HG02571 (cell line): ENCODE results near the gene MOGAT1.
"Not testable (repeated sequence)": the region's sequence is repeated elsewhere in the genome, so short reads cannot be mapped to it uniquely, and the experiment has no call there.

Source experiments
- ATAC-seq: cut with Tn5 transposase; IDR thresholded peaks from one replicate; pipeline ENCODE4 v1.9.1; 2021; ENCODE audit warnings: mild to moderate bottlenecking, moderate library complexity; ENCODE audit not compliant: unreplicated experiment

The MOGAT1 gene

DNA sequence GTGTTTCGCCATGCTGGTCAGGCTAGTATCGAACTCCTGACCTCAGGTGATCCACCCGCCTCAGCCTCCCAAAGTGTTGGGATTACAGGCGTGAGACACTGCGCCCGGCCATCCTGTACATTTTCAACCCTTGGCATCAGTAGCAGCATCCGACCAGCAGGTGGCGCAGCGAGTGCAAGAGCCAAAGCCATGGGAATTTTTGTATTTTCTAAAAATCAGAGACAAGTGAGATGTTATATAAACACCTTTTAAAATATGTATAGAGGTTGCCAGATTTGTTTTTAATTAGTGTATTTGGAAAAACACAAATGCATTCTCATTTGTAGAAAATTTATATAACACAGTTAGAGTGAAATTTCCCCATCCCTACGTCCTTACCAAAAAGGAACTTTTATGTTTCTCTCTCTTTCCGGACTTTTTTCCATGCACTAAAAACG is 36.8 kb downstream of the MOGAT1 start:
- no peak for ATAC-seq

DNA sequence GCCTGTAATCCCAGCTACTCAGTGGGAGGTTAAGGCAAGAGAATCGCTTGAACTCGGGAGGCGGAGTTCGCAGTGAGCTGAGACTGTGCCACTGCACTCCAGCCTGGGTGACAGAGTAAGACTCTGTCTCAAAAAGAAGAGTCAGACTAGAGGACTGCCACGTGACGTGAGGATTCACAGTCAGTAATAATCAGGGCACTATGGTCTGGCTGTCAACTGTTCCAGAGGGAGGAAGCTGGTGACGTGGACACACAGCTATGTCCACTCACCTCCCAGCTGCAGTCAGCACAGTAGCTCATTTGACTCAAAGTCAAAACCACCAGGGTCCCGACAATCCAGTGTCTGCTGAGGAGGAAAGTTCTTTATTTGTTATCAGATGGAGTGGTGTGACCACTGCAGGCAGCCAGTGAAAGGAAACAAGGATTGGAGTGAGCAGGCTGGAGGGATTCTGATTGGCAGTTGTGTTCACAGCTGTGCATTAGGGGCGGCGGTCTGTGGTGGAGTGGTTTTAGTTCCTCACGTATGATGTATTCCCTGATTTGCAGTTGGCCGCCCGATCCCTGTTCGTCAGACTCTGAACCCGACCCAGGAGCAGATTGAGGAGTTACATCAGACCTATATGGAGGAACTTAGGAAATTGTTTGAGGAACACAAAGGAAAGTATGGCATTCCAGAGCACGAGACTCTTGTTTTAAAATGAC is 37.9 kb downstream of the MOGAT1 start:
- ATAC-seq, result no peak

DNA sequence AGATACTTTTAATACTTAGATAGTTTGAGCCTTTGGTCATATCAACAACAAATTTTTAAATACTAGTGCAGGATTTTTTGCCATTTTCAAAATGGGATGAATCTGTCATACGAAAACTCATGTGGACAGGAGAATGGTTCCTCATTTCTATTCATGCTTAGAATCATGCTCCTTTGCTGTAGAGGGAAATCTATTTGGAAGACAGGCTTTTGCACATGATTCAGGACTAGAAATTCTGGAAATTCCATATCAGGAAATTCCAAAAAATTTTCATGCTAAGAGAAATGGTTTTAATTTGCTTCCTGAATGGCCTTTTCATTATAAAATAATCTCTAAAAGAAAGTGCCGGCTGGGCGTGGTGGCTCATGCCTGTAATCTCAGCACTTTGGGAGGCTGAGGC is 39.3 kb downstream of the MOGAT1 start:
- no peak for ATAC-seq

DNA sequence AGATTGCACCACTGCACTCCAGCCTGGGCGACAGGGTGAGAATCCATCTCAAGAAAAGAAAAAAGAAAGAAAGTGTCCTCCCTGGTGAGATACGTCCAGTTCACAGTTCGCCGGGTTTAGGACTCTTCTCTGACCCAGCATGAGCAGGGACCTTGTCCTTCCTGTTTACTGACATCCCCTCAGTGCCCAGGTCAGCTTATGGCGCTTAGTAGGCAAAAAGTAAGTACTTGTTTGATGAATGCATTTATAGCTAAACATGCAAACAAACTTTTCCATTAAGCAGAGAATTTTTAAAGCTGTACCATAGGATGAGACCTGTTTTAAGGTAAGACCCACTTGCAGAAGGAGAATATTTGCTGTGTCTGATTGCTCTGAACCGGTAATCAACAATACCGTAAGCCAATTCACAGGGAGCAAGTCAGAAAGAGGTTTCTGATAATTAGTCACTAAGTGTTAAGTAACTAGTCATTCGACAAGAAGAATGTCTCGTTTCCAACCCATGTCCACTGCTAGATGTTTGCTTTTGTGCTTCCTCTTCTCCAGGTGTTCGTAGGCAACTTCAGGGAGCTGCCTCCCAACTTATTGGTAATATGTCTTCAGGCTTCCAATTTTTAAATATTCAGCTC is 40.0 kb downstream of the MOGAT1 start:
- no peak for ATAC-seq

DNA sequence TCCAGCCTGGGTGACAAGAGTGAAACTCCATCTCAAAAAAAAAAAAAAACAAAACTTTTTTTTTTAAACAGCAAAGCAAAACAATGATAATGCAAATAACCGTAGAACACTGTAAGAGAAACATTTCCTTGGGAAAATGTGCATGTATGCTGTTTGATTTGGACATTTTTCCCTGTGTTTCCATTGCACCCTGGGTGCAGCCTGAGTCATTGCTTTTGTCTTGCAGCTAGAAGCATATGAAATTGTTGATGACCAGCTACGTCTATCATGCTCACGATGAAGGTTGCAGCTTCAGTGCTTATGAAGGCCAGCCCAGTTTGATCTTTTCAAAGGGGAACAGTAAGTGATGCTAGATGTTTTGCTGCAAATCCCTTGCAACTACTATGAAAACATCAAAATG is 41.5 kb downstream of the MOGAT1 start:
- no peak for ATAC-seq

DNA sequence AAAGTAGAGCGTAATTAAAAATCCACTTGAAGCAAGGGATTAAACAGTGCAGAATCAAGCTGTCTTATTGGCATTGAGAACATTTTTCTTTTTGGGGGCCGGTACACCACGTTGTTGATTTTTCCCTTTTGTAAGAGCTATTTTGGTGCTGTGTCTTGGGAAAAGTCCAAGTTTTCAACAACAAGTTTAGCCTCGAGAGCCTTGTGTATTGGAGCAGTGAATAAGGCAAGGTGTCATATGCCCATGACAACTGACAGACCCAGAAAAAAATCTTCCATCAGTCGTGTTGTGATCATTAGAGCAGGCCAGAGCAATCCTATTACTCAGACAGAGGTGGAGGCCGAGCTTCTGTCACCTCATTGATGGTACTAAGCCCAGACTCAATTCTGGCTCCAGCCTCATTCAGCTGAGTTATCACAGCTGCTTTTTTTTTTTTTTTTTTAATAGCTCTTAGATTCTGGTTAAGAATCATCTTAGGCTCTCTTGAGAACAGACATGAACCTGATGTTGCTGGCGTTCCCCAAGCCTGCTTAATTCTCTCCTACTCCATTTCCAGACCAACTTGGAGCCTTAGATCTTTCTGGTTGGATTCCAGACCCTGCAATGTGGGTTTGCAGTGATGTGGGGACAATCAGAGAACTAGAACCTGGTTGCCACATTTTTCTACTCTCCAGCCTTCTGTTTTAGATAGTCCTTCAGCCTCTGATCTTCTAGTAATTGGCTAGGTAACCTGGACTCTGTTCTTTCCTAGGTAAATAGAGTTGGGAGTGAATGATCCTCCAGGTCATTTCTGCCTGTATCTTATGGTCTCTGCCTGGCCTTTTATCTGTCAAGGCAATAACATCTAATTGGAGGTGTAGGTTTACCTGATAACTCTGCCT is 43.1 kb downstream of the MOGAT1 start:
- no peak for ATAC-seq

DNA sequence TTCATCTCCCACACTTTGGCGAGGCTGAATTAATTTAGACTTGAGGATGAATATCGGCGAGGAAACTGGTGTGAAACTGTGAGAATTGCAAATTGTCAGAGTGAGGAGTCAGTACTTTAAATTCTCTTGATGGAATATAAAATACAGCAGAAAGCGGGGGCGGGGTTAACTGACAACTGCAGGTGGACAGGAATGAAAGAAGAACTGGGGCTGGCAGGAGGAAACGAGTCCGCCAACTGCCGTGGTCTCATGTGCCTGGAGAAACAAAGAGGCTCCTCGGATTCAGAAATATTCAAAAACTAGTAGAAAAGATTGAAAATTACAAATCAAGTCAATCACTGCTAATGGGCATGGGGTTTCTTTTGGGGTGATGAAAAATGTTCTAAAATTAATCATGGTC is 44.3 kb downstream of the MOGAT1 start:
- peak; percentile 61 for ATAC-seq

DNA sequence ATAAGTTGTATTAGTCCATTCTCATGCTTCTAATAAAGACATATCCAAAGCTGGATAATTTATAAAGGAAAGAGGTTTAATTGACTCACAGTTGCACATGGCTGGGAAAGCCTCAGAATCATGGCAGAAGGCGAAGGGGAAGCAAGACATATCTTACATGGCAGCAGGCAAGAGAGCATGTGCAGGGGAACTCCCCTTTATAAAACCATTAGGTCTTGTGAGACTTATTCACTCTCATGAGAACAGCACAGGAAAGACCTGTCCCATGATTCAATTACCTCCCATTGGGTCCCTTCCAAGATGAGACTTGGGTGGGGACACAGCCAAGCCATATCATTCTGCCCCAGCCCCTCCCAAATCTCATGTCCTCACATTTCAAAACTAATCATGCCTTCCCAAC is 48.3 kb downstream of the MOGAT1 start:
- ATAC-seq, result not testable (repeated sequence)

DNA sequence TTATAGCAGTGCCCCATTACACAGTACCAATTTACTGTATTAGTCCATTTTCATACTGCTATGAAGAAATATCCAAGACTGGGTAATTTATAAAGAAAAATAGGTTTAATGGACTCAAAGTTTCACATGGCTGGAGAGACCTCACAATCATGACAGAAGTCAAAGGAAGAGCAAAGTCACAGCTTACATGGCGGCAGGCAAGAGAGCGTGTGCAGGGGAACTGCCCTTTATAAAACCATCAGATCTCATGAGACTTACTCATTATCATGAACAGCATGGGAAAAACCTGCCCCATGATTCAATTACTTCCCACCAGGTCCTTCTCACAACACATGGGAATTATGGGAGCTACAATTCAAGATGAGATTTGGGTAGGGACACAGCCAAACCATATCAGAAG is 50.1 kb downstream of the MOGAT1 start:
- ATAC-seq, result not testable (repeated sequence)

DNA sequence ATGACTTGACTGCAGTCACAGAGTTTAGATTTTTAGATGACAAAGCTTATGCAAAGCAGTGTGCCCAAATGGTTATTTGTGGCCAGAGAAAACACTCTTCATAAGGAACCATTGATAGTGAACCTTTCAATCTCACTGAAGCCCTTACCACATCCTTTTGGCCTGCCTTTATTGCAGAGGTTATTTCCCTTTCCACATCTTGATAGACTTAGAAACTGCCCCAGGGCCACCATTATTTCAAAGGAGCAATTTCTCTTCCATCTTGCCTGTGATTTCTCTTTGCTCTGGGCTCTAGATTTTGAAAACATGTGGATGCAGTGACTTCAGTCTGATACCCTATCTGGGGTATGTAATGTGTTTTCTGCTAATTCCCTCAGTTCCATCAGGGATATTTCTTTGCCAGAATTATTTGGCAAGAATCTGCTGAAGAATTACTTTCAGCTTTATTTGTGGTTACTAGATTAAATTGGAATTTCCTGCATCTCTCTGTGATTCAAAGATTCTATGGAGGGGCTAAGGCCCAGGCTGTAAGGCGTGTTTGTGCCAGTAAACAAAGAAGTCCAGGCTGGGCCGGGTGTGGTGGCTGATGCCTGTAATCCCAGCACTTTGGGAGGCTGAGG is 51.0 kb downstream of the MOGAT1 start:
- ATAC-seq, result peak; percentile 84

DNA sequence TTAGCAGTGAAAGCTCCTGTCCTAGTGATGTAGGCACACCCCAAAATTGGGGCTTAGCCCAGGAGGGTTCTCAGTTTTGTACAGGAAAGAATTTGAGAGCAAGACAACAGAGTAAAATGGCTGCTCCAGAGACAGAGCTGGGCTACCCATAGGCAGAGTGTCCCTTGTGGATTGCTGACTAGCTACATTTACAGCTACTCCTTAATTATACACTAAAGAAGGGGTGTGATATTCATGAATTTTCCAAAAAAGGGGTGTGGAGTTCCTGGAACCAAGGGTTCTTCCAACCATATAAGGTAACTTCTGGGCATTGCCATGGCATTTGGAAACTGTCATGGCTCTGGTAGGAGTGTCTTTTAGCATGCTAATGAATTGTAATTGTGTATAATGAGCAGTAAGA is 52.8 kb downstream of the MOGAT1 start:
- ATAC-seq, result no peak

DNA sequence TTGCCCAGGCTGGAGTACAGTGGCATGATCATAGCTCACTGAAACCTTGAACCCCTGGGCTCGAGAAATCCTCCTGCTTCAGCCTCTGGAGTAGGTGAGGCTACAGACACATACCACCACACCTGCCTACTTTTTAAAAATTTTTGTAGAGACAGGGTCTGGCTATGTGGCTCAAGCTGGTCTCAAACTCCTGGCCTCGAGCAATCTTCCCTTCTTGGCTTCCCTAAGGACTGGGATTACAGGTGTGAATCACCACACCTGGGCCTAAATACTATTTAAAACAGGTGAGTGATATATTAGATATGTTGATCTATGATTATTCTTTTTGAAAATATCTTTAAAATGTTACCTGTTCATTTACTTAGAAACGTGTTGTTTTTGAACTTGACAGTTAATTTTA is 57.2 kb downstream of the MOGAT1 start:
- ATAC-seq, result no peak

DNA sequence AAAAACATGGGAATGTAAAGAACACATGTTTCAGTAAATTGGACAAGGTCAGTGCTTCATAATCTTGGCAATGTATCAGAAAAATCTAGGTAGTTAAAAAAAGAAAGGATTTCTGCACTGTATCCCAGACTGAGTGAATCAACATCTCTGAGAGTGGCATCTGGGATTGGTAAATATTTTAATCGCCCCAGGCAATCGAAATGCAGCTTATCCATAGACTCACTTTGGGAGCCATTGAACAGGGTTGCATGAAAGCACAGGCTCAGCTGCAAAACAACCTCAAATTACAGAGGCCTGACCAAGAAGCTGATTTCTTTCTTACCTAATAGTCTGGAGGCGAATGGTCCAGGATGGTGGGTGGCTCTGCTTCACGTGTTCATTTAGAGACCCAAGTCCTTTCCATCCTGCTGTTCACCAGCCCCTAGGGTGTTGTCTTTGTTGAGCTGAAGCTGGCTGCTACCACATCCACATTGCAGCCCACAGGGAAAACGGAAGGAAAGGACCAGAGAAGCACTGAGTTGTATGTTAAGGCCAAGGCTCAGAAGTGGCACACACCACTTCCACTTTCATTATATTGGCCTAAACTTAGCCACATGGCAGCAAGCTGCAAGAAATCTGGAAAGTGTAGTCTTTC is 59.0 kb downstream of the MOGAT1 start:
- ATAC-seq, result peak; percentile 61

DNA sequence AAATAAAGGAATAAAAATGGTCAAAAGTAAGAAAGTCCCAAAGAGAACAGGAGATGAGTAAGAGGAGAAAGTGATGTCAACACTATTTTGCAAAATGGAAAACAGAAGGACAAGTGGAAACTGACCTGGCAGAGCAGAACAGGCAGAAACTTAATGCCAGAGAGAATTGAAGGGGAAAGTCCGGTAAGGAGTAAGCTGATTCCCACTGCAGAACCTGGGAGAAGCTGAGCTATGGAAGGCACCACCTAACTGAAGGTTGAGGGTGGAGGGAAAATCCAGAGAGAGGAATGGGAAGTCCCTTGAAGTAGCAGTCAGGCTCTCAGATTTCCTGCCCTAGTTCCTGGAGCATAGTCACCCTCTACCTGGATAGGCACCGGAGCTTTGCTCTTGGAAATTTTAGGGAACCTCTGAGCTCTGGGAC is 59.8 kb downstream of the MOGAT1 start:
- ATAC-seq, result no peak

DNA sequence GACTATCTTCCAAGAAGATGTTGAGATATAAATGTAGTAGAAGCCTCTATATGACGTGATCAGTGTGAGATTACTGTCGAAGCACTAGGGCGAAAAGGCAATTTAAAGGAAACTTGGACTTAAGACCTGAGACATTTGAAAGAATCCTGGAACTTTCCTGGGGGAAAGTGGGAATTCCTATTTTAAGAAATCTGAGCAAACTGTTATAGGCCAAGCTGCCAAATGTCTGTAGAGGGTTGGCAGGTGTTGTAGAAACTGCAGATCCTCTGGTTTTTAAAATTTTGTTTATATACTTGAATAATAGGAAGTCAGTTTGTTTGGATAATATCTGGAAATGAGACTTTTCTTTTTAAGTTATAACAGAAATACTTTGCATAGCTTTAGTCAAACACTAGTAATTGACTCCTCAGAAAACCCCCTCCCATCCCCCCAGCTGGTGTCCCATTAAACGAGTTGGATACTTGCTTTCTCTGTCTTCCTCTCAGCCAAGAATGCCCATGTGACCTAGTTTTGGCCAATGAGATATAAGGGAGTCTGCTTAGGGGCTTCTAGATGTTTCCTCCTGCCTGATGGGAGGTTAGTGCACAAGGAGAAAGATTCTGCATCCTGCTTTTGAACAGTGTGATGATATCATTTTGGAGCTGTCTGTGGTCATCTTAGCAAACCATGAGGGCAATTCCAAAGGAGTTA is 61.2 kb downstream of the MOGAT1 start:
- ATAC-seq, result no peak

DNA sequence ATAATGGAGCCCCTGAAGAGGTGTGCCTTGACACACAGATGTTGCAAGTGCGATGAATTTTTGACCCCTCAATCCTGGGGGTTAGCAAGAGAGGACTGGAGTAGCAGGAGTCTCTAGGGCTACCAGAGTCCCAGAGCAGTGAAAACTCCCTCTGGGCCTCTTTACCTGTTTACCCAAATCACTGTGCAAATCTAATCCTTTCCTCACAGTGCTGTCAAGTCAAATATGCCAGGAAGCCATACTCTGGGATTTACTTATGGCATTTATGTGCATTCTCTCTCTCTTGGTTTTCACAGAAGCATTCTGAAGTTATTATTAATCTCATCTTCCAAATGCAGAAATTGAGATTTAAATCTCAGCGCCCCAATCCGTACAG is 62.0 kb downstream of the MOGAT1 start:
- no peak for ATAC-seq

DNA sequence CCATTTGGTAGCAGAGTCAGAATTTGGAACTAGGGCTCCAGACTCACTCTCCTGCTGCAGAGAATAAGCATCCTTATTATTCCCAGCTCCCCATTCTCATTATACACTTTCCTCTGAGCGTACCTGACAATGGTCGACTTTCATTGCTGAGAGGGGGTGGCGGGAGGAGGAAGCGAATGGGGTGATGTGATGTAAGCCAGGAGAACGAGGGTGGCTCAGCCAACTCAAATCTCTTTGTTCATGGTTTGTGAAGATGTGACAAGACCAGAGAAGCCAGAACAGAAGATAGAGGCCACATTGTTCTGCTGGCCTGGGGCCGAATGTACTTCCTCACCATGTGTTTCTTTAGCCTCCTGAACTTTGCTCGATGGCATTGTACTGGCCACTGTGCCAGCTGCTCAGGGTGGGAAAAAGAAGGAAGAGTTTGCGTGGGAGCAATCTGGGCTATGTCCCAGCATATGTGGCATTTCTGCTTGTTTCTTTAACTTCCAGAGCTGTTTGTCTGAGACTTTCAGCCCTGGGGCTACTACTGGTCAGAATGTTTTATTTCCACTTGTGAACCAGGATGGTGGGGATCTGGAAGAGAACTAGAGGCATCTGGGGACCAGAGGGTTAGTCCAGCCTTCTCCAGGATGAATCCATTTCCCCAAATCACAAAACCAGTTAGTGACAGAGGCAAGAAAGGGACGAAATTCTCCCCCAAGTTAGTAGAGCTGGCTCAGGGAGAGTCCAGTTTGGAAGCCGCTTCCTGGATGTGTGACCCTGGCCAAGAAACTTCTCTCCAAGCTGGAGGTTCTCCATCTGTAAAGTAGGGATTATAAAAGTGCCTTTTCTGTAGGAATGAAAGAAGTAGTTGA is 62.6 kb downstream of the MOGAT1 start:
- no peak for ATAC-seq

DNA sequence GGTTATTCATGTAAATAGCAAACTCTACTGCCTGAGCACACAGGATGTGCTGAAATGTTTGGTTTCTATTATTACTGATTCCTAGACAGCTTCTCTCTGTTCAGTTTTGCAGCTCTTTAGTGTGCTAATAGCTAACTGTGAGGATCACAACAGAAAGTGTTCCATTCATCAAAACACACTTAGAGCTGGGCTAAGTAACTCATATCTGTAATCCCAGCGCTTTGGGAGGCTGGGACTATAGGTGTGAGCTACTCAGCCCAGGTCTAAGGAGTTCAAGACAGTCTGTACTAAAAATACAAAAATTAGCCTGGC is 63.2 kb downstream of the MOGAT1 start:
- ATAC-seq, result peak; percentile 64

DNA sequence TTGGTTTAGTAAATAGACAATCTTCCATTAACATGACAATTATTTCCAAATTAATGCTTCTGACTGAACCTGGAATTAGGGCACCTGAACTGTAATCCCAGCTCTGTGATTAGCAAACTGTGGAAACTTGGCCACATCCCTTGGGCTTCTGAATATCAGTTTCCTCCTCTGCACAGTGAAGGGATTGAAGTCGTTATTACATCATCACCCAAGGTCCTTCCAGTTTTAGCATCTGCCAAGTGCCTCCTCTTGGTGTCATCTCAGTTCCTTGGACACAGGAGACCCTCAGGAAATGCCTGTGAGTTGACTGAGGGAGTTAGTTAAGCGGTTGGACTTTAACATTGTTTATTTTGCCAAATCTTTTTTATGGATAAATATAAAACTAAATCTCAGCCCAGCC is 64.8 kb downstream of the MOGAT1 start:
- no peak for ATAC-seq

DNA sequence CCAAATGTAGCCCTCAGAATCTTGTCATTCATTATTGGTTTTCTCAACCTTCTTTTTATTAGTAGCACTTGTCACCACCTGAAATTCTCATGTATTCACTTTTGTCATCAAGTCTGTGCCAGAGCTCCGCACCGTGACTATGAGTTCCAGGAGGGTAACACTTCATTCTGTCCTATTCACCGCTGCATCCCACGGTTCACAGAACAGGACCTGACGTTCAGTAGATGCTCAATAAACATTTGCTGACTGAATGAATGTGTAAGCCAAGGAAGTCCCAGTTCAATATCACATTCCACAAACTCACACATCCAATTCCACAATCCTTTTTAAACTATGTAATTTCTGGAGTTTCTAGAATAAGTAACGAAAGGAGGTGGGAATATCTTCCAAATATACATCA is 65.5 kb downstream of the MOGAT1 start:
- no peak for ATAC-seq
